ENCODE data around the gene SULT1A1.
"Not testable (repeated sequence)": the region's sequence is repeated elsewhere in the genome, so short reads cannot be mapped to it uniquely, and the experiment has no call there.

Gene SULT1A1

GRCh38 chr16:28591355-28591754 is 18.5 kb downstream of the SULT1A1 start:
- no peak for DNase-seq (ENCODE audit: low read depth)

- no peak for DNase-seq (ENCODE audit: low read depth)
Observed at GRCh38 chr16:28590384-28591340, 19.2 kb downstream of the SULT1A1 start.

- no peak for DNase-seq (ENCODE audit: low read depth)
Observed at GRCh38 chr16:28589930-28590329, 19.9 kb downstream of the SULT1A1 start.

GRCh38 chr16:28589069-28589468 is 20.8 kb downstream of the SULT1A1 start:
- DNase-seq (ENCODE audit: low read depth) = no peak

GRCh38 chr16:28587386-28587785 is 22.5 kb downstream of the SULT1A1 start:
- DNase-seq (ENCODE audit: low read depth) = no peak

- DNase-seq (ENCODE audit: low read depth) = no peak
Observed at GRCh38 chr16:28586466-28586865, 23.4 kb downstream of the SULT1A1 start.

GRCh38 chr16:28585674-28586073 is 24.2 kb downstream of the SULT1A1 start:
- no peak for DNase-seq (ENCODE audit: low read depth)

- DNase-seq (ENCODE audit: low read depth) = no peak
Observed at GRCh38 chr16:28580726-28581315, 29.0 kb downstream of the SULT1A1 start.

- DNase-seq (ENCODE audit: low read depth) = no peak
Observed at GRCh38 chr16:28575446-28576109, 34.3 kb downstream of the SULT1A1 start.

GRCh38 chr16:28574925-28575324 is 34.9 kb downstream of the SULT1A1 start:
- no peak for DNase-seq (ENCODE audit: low read depth)

GRCh38 chr16:28573738-28574718 is 35.8 kb downstream of the SULT1A1 start:
- no peak for DNase-seq (ENCODE audit: low read depth)

- DNase-seq (ENCODE audit: low read depth) = no peak
Observed at GRCh38 chr16:28572696-28573510, 36.9 kb downstream of the SULT1A1 start.

- no peak for DNase-seq (ENCODE audit: low read depth)
Observed at GRCh38 chr16:28569968-28570752, 39.7 kb downstream of the SULT1A1 start.

GRCh38 chr16:28569021-28569420 is 40.8 kb downstream of the SULT1A1 start:
- DNase-seq (ENCODE audit: low read depth) = no peak

- no peak for DNase-seq (ENCODE audit: low read depth)
Observed at GRCh38 chr16:28567292-28567691, 42.6 kb downstream of the SULT1A1 start.

GRCh38 chr16:28566233-28566925 is 43.5 kb downstream of the SULT1A1 start:
- DNase-seq (ENCODE audit: low read depth) = not testable (repeated sequence)

GRCh38 chr16:28563218-28563617 is 46.6 kb downstream of the SULT1A1 start:
- DNase-seq (ENCODE audit: low read depth) = no peak

- DNase-seq (ENCODE audit: low read depth) = no peak
Observed at GRCh38 chr16:28562199-28562598, 47.6 kb downstream of the SULT1A1 start.

GRCh38 chr16:28561557-28562187 is 48.2 kb downstream of the SULT1A1 start:
- no peak for DNase-seq (ENCODE audit: low read depth)
